22Rv1 (cell line): ENCODE results near the gene B4GALT2.

Experiments used
- ZFX ChIP-seq: fragments of 450-650 bp; IDR thresholded peaks from 2 replicates; pipeline ENCODE4 v1.6.1; 2017; ENCODE audit warnings: antibody characterized with exemption, borderline replicate concordance
- TF ChIP-seq, protein P1 (sequence below): fragments of 450-650 bp; IDR thresholded peaks from 2 replicates; pipeline ENCODE4 v1.5.1; 2017; ENCODE audit warnings: mild to moderate bottlenecking

DNA sequence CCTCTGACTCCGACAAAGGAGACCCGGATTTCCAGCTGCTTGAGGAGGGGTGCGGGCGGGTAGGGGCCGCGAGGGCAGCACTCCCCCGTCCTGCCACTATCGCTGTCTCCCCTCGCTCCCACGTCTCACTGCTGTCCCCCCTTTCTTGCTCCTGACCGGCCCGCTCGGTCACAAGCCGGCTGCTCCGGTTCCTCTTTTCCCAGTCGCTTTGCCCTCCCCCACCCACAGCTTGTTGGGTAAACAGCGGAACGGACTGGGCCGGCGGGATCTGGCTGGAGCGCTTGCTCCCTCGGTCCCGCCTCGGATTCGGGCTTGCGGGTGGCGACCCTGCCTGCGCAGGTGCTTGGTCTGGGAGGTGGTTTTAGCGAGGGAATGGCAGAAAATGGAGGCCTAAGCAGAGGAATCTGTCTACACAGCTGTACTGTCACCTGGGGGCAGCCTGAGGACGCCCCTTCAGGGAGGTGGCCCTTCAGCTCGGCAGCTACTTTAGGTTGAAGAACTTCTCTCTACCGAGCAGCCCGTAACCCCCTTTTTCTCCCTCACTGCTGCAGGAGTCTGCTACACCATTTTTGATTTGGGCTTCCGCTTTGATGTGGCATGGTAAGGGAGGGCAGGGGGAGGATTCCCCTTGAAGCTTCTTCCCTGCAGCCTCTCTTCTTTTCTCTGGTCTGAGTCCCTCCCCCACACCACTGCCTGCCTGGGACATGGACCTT, 3.6 kb upstream of the B4GALT2 start:
- TF ChIP-seq, protein P1, sequence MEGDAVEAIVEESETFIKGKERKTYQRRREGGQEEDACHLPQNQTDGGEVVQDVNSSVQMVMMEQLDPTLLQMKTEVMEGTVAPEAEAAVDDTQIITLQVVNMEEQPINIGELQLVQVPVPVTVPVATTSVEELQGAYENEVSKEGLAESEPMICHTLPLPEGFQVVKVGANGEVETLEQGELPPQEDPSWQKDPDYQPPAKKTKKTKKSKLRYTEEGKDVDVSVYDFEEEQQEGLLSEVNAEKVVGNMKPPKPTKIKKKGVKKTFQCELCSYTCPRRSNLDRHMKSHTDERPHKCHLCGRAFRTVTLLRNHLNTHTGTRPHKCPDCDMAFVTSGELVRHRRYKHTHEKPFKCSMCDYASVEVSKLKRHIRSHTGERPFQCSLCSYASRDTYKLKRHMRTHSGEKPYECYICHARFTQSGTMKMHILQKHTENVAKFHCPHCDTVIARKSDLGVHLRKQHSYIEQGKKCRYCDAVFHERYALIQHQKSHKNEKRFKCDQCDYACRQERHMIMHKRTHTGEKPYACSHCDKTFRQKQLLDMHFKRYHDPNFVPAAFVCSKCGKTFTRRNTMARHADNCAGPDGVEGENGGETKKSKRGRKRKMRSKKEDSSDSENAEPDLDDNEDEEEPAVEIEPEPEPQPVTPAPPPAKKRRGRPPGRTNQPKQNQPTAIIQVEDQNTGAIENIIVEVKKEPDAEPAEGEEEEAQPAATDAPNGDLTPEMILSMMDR, result no peak
- TF ChIP-seq ZFX, result no peak
